Motor neuron (in vitro differentiated cells): ENCODE data around the gene NKX6-2. TPM values are rescaled to one million over a fixed set of nuclear protein-coding genes. Genes with fewer than 3 reads are reported as not detected.
"Not testable (repeated sequence)": the region's sequence is repeated elsewhere in the genome, so short reads cannot be mapped to it uniquely, and the experiment has no call there.

Source experiments
- ATAC-seq, 8 experiments: fragments of 200-7000 bp; cut with Tn5 transposase; replicated peaks in 6 of 8; 2 replicates each; pipeline ENCODE4 v1.8.0; 2021; ENCODE audit warnings: mild to moderate bottlenecking in 8 of 8, moderate library complexity in 8 of 8
- H3K27ac ChIP-seq, 2 donors: fragments of 250-450 bp; sonication (Bioruptor Pico); 2 replicates each; pipeline ENCODE4 v1.9.0; 2021; ENCODE audit warnings: antibody characterized with exemption in 2 of 2, mild to moderate bottlenecking in 2 of 2, moderate library complexity in 1 of 2
- H3K4me1 ChIP-seq, 2 donors: fragments of 250-450 bp; sonication (Bioruptor Pico); replicated peaks in 1 of 2; 2 replicates each; pipeline ENCODE4 v1.6.1; 2021; ENCODE audit warnings: antibody characterized with exemption in 2 of 2, mild to moderate bottlenecking in 2 of 2, moderate library complexity in 1 of 2
- H3K4me3 ChIP-seq, 5 donors: fragments of 250-450 bp; sonication (Bioruptor Pico); 2 replicates each; pipeline ENCODE4 v1.9.0; 2021; ENCODE audit warnings: antibody characterized with exemption in 5 of 5, mild to moderate bottlenecking in 5 of 5, moderate library complexity in 4 of 5
- WGBS, 10 experiments: fragments of 450-650 bp; shearing (Covaris generic); methylation state at CpG; one replicate each; pipeline ENCODE4 v1.0.0; 2022; 5-methylcytosine and 5-hydroxymethylcytosine counted together
- in situ Hi-C, 9 experiments: fragments of 400-800 bp; cut with MboI; loops; one replicate each; pipeline ENCODE4 v1.15.0; 2021; ENCODE audit warnings: low sequenced_read_pairs in 9 of 9, low pct_unique_long_range_greater_than_20kb in 2 of 9; ENCODE audit not compliant: unreplicated experiment in 9 of 9
- total RNA-seq, 8 experiments: library from RNA; unstranded; fragments of 300-600 nt; gene quantifications; 2 replicates each; pipeline versions ENCODE4 v1.2.3 to v1.2.4, GENCODE V29; 2022

Gene NKX6-2
- total RNA-seq, 8 experiments from 2014 or later: 0.13 to 6.8 (median 0.61) TPM

DNA sequence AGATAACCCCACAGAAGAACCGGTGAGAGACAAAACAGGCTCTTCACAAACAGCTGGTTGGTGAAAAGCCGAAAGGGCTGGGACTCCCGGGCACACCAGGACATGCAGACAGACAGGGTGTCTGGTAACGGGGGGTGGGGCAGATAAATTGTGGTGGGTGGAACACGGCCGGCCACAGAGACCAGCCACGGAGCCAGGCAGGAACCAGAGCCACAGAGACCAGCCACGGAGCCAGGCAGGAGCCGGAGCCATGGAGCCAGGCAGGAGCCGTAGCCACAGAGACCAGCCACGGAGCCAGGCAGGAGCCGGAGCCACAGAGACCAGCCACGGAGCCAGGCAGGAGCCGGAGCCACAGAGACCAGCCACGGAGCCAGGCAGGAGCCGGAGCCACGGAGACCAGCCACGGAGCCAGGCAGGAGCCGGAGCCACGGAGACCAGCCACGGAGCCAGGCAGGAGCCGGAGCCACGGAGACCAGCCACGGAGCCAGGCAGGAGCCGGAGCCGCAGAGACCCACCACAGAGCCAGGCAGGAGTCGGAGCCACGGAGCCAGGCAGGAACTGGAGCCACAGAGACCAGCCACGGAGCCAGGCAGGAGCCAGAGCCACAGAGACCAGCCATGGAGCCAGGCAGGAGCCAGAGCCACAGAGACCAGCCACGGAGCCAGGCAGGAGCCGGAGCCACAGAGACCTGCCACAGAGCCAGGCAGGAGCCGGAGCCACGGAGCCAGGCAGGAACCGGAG is 40.0 kb upstream of the NKX6-2 start:
- 30 to 94% (median 80%) methylated on average over 1 to 7 of the region's 34 CpGs; no CpG with 5 or more reads in 2 of the 10 experiments for WGBS, 10 experiments

DNA sequence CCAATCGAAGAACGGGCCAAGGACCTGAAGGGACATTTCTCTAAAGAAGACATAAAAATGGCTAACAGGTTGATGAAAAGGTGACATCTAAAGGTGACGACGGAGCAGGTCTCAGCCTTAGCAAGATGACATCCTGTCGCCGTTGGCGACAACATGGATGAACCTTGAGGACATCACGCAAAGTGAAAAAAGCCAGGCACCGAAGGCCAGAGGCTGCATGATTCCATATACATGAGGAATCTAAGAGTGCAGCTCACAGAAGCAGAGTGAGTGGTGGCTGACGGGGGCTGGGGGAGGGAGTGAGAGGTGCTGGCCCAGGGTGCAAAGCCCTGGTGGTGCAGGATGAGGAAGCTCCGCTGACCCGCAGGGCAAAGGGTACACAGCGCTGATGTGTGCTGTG is 34.1 kb upstream of the NKX6-2 start:
- WGBS, 10 experiments: 75 to 100% (median 82%) methylated on average over 2 to 9 of the region's 13 CpGs
- H3K4me1 ChIP-seq: peaks cover 0 to 5% of the 10 kb centered on the region in 2 donors
- in situ Hi-C loops: no loop called here
- ATAC-seq: no peak
- H3K4me3 ChIP-seq: no peak overlapping the region
- no peak overlapping the region for H3K27ac ChIP-seq

More for the DNA sequence above, 40.0 kb upstream of the NKX6-2 start:
- H3K4me1 ChIP-seq, ATAC-seq, H3K4me3 ChIP-seq, H3K27ac ChIP-seq, in situ Hi-C loops: not testable (repeated sequence)

DNA sequence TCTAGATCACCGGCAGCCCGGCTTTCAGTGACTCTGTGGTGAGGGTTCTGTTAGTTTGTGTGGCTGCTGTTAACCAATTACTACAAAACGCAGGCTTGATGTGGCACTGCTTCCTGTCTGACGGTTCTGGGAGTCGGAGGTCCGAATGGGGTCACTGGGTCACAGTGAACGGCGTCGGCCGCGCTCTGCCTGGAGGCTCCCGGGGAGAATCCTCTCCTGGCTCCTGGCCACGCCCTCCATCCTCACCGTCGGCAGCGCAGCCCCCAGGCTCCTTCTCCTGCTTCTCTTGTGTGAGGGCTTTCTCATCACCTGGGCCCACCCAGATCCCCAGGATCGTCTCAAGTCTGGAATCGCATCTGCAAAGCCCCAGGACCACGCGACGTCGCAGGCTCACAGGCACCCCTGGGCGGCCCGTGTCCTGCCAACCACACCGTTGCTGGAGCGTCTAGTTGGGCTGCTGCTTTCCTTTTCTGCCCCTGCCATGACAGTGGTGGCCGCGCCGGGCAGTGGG is 31.8 kb upstream of the NKX6-2 start:
- WGBS, 10 experiments: 20 to 94% (median 87%) methylated on average over 2 to 26 of the region's 29 CpGs; no CpG with 5 or more reads in 1 of the 10 experiments
- Histone ChIP-seq H3K27ac (no peak overlapping the region), H3K4me1 (peaks cover 2 to 14% of the 10 kb centered on the region in 2 donors), H3K4me3 (no peak overlapping the region)
- in situ Hi-C loops: no loop called here
- ATAC-seq: no peak

DNA sequence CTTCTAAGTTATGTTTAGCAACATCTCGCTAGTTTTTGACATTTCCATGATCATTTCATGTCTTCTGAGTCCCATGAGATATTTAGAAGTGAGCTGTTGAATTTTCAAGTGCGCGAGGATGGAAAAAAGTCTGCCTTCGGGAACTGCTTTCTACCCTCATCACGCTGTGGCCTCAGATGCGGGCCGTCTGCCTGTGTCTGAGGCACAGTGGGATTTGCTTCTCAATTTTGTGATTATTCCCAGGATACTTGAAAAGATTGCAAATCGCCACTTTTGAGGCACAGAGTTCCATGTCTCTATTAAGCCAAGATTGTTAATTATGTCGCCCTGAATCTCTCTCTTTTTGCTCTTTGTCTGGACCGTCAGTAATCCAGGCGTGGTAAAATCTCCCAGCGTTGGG is 30.8 kb upstream of the NKX6-2 start:
- H3K4me3 ChIP-seq: no peak overlapping the region
- no peak for ATAC-seq
- 33 to 90% (median 82%) methylated on average over 2 to 9 of the region's 12 CpGs; no CpG with 5 or more reads in 2 of the 10 experiments for WGBS, 10 experiments
- no peak overlapping the region for H3K27ac ChIP-seq
- in situ Hi-C loops: no loop called here
- H3K4me1 ChIP-seq: peaks cover 2 to 14% of the 10 kb centered on the region in 2 donors

DNA sequence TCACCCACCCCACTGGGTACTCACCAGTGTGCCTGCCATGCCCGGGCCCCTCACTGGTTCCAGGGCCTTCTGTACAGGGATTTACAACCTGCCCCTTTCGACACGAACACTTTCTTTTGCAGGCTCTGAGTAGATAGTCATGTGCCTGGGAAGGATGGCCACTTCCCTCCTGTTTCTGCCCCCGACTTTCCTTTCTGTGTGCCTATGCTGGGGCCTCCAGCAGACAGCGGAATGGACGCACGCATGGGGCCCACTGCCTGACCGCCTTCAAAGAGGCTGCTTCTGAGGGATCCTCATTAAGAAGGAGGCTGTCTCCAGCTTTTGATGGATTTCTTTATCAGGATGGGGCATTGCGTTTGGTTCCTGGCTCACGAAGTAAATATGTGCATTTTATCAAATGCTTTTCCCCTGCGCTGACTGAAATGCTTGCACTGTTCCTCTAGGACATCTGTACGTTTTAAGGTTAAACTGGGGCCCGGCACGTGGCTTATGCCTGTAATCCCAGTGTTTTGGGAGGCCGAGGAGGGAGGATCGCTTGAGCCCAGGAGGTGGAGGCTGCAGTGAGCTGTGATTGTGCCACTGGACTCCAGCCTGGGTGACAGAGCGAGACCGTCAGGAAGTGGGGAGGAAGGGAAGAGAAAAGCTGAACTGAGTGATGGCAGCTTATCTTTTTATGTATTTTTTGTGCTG is 29.4 kb upstream of the NKX6-2 start:
- H3K27ac ChIP-seq: no peak overlapping the region

DNA sequence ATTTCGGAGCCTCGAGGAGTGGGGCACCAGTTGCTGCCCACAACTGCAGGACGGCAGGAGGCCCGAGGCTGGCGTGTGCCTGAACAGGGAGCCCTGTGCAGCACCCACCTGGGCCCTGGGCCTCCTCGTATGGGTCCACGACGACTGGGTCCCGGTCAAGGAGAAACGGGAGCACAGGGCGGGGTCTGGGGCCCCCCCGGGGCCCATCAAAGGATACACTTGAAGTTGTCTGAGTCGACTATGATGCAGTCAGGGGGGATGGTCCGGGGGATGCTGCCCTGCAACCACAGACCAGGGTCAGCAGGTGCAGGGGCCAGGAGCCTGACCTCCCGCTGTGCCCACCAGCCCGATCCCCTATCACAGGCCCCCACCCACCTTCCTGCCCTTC is 28.5 kb upstream of the NKX6-2 start:
- no peak for ATAC-seq
- Histone ChIP-seq H3K27ac (no peak overlapping the region), H3K4me3 (no peak overlapping the region), H3K4me1 (peaks cover 2 to 14% of the 10 kb centered on the region in 2 donors)
- in situ Hi-C loops: no loop called here
- WGBS, 10 experiments: 0 to 100% methylated on average over 2 to 3 of the region's 16 CpGs; no CpG with 5 or more reads in 8 of the 10 experiments

More for the DNA sequence above, 29.4 kb upstream of the NKX6-2 start:
- 0 to 89% (median 74%) methylated on average over 1 to 14 of the region's 18 CpGs for whole genome bisulfite sequencing, 10 experiments
- peak in 4 of 8 experiments; percentile 37 to 76 (median 58) for ATAC-seq
- Histone ChIP-seq H3K4me1 (peaks cover 2 to 14% of the 10 kb centered on the region in 2 donors), H3K4me3 (no peak overlapping the region)
- in situ Hi-C loops: no loop called here

DNA sequence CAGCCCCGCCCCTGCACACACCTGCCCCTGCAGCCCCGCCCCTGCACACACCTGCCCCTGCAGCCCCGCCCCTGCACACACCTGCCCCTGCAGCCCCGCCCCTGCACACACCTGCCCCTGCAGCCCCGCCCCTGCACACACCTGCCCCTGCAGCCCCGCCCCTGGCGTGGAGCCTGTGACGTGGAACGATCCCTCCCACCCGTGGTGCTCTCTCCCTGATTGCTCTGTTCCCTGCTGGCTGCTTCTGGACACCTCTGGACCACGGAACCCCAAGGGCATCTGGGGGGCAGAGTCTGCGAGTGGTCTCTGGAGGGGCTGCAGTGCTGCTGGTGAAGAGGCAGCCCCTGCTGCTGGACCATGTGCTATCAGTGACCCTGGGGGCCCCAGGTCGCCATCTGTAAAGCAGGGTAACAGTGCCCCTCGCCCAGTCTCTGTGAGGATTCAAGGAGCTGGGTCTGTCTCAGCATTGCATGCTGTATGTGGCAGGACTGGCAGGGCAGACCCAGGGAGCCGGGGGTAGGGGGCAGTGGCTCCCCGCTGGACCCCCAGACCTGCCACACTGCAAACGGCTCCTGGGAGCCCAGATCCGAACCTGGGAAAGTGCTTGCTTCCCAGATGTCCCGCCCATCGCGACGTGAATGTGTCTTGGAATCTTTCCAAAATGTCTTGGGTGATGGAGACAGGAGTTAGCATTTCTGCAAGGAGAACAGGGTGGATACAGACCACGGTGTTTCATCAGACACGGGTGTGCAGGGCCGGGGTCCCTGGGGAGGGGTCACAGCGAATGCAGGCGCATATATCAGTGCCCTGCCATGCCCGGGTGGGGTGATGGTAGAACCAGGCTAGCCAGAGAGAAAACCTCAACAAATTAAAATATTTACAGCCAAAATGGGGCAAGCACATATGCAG is 27.9 kb upstream of the NKX6-2 start:
- Histone ChIP-seq H3K27ac (no peak overlapping the region), H3K4me3 (no peak overlapping the region), H3K4me1 (peaks cover 4 to 15% of the 10 kb centered on the region in 2 donors)
- WGBS, 10 experiments: 0 to 100% (median 82%) methylated on average over 1 to 3 of the region's 28 CpGs; no CpG with 5 or more reads in 5 of the 10 experiments
- peak in 2 of 8 experiments; percentile 24 to 45 for ATAC-seq
- in situ Hi-C loops: no loop called here

DNA sequence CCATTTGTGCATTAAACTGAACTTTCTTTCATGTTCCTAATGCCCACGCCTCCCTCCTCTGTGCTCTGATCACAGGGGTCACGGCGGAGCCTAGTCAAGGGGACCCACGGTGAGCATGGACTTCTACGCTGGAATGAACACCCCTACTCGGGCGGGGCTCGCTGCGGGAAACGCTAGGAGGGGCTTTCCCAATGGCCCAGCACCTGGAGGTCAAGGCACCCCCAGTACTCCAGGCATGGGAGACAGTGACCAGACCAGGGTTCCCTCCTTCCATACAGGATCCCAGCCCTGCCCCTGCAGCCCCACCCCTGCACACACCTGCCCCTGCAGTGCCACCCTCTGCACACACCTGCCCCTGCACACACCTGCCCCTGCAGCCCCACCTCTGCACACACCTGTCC is 27.1 kb upstream of the NKX6-2 start:
- no peak overlapping the region for H3K27ac ChIP-seq
- no peak overlapping the region for H3K4me3 ChIP-seq
- in situ Hi-C loops: no loop called here
- no peak for ATAC-seq
- WGBS, 10 experiments: 77 to 100% methylated on average over 4 to 5 of the region's 10 CpGs; no CpG with 5 or more reads in 8 of the 10 experiments
- peaks cover 12 to 23% of the 10 kb centered on the region in 2 donors for H3K4me1 ChIP-seq

DNA sequence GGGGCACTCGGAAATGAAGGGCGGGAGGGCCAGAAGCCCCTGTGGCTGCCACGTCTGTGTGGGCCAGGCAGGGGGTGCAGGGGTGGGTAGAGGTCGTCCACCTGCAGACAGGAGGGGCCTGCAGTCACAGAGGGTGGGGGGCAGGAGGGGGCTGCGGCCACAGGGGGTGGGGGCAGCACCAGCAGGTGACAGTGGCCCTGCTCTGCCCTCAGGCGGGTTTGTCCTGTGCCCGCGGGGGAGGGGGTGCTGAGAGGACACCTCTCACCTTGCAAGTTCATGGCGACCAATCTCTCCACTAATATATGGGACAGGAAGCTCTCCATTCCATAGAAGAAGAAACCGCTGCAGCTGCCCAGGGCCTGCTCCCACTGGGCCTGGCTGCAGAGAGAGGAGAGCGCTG is 26.6 kb upstream of the NKX6-2 start:
- in situ Hi-C loops: no loop called here

DNA sequence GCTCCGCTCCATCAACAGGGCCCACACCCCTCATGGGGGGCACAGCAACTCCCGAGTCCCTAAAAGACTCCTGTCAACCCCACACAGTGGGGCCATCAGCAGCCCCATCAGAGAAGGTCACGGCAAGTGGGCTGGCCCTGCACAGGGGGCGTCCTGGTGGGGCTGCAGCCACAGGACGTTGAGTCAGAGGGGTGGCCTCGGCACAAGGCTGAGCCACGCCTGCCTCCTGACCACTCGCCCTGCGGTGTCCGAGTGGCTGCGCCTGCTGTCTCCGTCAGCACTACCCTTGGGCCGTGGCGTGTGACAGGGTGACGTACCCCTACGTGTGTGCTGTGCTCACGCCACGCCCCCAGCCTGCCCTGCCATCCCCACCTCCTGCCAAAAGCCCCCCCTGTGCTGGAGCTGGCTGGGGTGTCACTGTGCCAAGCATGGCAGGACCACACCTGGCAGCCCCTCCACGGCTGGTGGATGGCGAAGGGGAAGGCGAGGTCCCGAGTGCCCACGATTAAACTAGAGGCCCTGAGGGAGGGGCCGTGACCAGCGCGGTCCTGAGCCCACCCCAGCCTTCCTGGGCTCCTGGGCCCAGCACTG is 26.0 kb upstream of the NKX6-2 start:
- no peak for ATAC-seq
- 74 to 89% methylated on average over 3 to 7 of the region's 26 CpGs; no CpG with 5 or more reads in 8 of the 10 experiments for WGBS, 10 experiments
- Histone ChIP-seq H3K27ac (no peak overlapping the region), H3K4me1 (peaks cover 12 to 26% of the 10 kb centered on the region in 2 donors), H3K4me3 (no peak overlapping the region)
- in situ Hi-C loops: no loop called here

More for the DNA sequence above, 26.6 kb upstream of the NKX6-2 start:
- Histone ChIP-seq H3K4me1 (peaks cover 12 to 26% of the 10 kb centered on the region in 2 donors), H3K27ac (no peak overlapping the region), H3K4me3 (no peak overlapping the region)
- 50 to 100% (median 80%) methylated on average over 1 of the region's 11 CpGs; no CpG with 5 or more reads in 7 of the 10 experiments for WGBS, 10 experiments
- no peak for ATAC-seq

DNA sequence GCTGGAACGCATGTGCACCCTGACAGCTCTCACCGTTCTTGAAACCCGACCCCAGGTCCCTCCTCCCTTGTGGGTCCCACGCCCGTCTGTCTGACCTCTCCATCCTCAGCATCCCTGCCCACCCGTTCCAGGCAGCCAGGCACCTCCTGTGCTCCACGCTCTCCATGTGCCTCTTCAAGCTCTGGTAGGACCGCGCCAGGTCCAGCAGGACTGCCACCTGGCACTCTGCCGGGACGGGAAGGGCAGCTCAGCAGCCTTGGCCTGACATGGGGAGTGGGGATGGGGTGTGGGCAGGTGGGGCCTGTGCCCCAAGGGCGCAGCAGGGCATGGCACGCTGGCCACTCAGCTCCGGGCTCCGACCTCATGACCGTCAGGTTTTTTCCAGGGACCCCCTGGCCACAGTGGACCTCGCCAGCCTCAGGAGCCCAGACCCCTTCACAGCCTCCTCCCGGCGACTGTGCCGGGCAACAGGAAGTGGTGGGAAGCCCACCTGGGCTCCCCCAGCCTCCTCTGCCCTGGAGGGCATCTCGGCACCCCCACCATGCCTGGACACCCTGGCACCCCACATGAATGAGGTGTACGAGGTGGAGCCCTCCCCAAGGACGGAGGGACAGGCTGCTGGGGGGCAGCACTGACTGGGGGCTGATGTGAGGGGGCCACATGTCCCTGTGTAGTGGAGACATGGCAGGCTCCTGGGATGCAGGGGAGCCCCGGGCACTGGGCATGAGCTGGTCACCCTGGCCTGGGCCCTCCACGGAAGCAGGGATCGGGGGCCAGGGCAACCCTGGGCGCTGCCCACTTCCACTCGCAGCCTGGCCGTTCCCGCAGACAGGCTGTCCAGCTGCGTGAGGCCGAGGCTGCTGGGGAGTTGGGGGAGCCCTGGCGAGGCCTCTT is 25.1 kb upstream of the NKX6-2 start:
- no peak for ATAC-seq
- Histone ChIP-seq H3K4me3 (no peak overlapping the region), H3K4me1 (peaks cover 18 to 26% of the 10 kb centered on the region in 2 donors), H3K27ac (no peak overlapping the region)
- 17 to 53% (median 29%) methylated on average over 2 to 5 of the region's 33 CpGs; no CpG with 5 or more reads in 6 of the 10 experiments for WGBS, 10 experiments
- in situ Hi-C loops: no loop called here
